Fibroblast of lung (primary cell): Measurements from ENCODE around the gene SLC8A3.

Experiments used
- CTCF ChIP-seq, 2 donors: IDR thresholded peaks in 1 of 2; conservative IDR thresholded peaks in 1 of 2; 1 replicate in 1 of 2; 2 replicates in 1 of 2; pipeline ENCODE4 v1.5.1; 2011 to 2012; ENCODE audit warnings: low read length in 2 of 2, control low read depth in 1 of 2, inconsistent platforms in 1 of 2, low read depth in 1 of 2, mild to moderate bottlenecking in 1 of 2
- EZH2 ChIP-seq: IDR thresholded peaks from 2 replicates; pipeline ENCODE4 v1.5.1; 2012; ENCODE audit warnings: low read length, control low read depth, mild to moderate bottlenecking; ENCODE audit errors: missing control alignments

DNA sequence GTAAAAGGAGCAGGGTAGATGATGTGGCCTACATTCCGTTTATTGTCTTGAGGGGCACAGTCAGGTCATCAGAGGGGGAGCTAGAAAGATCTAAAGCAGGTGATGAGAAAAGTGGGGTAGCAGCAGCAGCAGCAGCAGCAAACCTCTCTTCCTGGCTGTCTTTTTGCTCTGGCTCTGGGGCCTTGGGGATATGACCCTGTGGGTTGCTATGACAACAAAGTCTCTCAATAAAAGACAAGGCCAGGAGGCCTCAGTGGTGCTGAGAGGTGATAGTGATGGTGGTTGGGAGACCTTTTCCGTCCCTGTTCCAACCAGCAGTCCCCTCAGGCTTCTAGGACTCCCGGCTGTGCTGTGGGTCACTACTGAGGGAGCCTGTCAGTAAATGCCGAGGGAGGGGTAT lies 138.6 kb downstream of the SLC8A3 start:
- TF ChIP-seq CTCF (conservative IDR thresholded peaks at IDR 0.05 in 1 of 2, IDR thresholded peaks at IDR 0.05 in 1 of 2; ENCODE audit: low read depth in 1 of 2, low read length in 2 of 2): no peak
- no peak for TF ChIP-seq EZH2
